GM21423 (cell line): ENCODE data around the gene EBNA1BP2.
"Not testable (repeated sequence)": the region's sequence is repeated elsewhere in the genome, so short reads cannot be mapped to it uniquely, and the experiment has no call there.

Source experiments
- ATAC-seq: cut with Tn5 transposase; IDR thresholded peaks from one replicate; pipeline ENCODE4 v1.9.1; 2021; ENCODE audit warnings: mild to moderate bottlenecking, moderate library complexity; ENCODE audit not compliant: unreplicated experiment

The EBNA1BP2 gene

GRCh38 chr1:43123031-43123430, 49.1 kb downstream of the EBNA1BP2 start:
- no peak for ATAC-seq

GRCh38 chr1:43121256-43121900, 50.7 kb downstream of the EBNA1BP2 start:
- ATAC-seq, result no peak

- ATAC-seq, result not testable (repeated sequence)
Measured at GRCh38 chr1:43119928-43120586, 52.0 kb downstream of the EBNA1BP2 start.
